Esophagus (tissue), 2 donors: ENCODE measurements around the gene P4HA1. TPM values are rescaled to one million over a fixed set of nuclear protein-coding genes. Genes with fewer than 3 reads are reported as not detected.

Source experiments
- polyA plus RNA-seq, 2 donors: library from polyadenylated mRNA; stranded (reverse); fragments of 200-250 nt; gene quantifications; one replicate each; pipeline ENCODE4 v1.2.3, GENCODE V29; 2013
- donor health status: healthy with polysubstance abuse.
- donor health status: Bipolar disorder and iron deficiency.

P4HA1 gene
- polyA plus RNA-seq, 2 donors = 4.0 to 5.1 TPM

Other genes with a start within 250 kb of the P4HA1 start
- under 1 TPM in 1 of 2 donors, not detected in 1; 0.04 TPM for gene OIT3, start 203.1 kb downstream of the P4HA1 start, polyA plus RNA-seq
- not detected for gene PLA2G12B, start 142.1 kb downstream of the P4HA1 start, polyA plus RNA-seq
- 1 to 10 TPM; 1.3 to 1.8 TPM for gene NUDT13, start 13.6 kb upstream of the P4HA1 start, polyA plus RNA-seq
- 10 to 100 TPM in 1 of 2 donors, 1 to 10 TPM in 1; 6.7 to 12.7 TPM for gene ECD, start 71.1 kb upstream of the P4HA1 start, polyA plus RNA-seq
- gene FAM149B1, start 71.3 kb upstream of the P4HA1 start, polyA plus RNA-seq = 10 to 100 TPM in 1 of 2 donors, 1 to 10 TPM in 1; 9.4 to 21.7 TPM
- gene DNAJC9, start 150.4 kb upstream of the P4HA1 start, polyA plus RNA-seq = 10 to 100 TPM; 13.7 to 19.0 TPM
- gene MRPS16, start 155.8 kb upstream of the P4HA1 start, polyA plus RNA-seq = 10 to 100 TPM; 41.7 to 60.3 TPM